GM19324 (cell line): ENCODE results near the gene BDP1.
"Not testable (repeated sequence)": the region's sequence is repeated elsewhere in the genome, so short reads cannot be mapped to it uniquely, and the experiment has no call there.

ENCODE experiments used
- ATAC-seq: cut with Tn5 transposase; IDR thresholded peaks from one replicate; pipeline ENCODE4 v1.9.1; 2021; ENCODE audit warnings: mild to moderate bottlenecking, moderate library complexity; ENCODE audit not compliant: unreplicated experiment, low FRiP score

BDP1 gene

GRCh38 chr5:71601222-71602026 lies 146.0 kb downstream of the BDP1 start:
- ATAC-seq: peak; percentile 86

- not testable (repeated sequence) for ATAC-seq
Measured at GRCh38 chr5:71609916-71610315, 154.5 kb downstream of the BDP1 start.

GRCh38 chr5:71615809-71616208 lies 160.4 kb downstream of the BDP1 start:
- no peak for ATAC-seq
